Measurements from ENCODE around the gene MEA1.
A peak's percentile ranks its signal among the peaks of the same experiment; 100 is the strongest.
"Not testable (repeated sequence)": the region's sequence is repeated elsewhere in the genome, so short reads cannot be mapped to it uniquely, and the experiment has no call there.

MEA1 gene

DNA sequence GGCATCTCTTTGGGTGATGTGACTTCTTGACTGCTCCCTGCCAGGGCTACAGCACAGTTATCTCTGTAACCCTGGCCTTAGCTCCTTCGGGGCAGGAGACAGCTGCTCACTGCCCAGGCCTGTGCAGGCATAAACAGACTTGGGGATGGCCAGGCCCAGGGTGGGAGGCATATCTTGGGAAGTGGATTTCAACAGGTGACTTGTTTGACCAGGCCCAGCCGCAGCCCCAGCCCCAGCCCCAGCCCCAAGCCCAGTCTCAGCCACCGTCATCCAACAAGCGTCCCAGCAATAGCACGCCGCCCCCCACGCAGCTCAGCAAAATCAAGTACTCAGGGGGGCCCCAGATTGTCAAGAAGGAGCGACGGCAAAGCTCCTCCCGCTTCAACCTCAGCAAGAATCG lies 7.5 kb downstream of the MEA1 start:
- DNase-seq: no peak

DNA sequence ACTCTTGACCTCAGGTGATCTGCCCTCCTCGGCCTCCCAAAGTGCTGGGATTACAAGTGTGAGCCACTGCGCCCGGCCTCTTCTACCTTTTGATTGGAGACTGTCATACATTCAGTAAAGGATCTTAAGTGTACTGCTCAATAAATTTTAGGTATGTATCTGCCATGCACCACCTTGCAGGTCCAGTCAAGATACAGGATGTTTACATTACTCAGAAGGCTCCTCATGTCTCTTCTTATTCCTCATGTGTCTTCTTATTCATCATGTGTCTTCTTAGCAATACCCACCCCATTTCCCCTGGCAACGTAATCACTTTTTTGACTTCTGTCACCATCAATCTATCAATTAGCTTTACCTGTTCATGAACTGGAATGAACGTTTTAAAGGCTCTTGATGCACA lies 7.9 kb downstream of the MEA1 start:
- DNase-seq: no peak

DNA sequence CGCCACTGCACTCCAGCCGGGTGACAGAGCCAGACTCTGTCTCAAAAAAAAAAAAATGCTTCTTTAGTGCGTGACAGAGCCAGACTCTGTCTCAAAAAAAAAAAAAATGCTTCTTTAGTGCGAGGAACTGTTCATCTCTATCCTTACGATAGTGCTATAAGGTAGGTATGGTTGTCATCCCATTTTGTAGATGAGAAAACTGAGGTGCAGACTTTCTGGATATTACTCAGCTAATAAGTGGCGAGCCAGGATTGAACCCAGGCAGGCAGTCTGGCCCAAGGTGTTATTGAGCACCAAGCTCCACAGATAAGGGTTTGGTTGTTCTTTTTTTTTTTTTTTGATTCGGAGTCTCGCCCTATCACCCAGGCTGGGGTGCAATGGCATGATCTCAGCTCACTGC lies 11.9 kb downstream of the MEA1 start:
- DNase-seq: no peak

- DNase-seq: not testable (repeated sequence)
These were observed 15.5 kb downstream of the MEA1 start for GRCh38 chr6:42998205-42998604.

DNA sequence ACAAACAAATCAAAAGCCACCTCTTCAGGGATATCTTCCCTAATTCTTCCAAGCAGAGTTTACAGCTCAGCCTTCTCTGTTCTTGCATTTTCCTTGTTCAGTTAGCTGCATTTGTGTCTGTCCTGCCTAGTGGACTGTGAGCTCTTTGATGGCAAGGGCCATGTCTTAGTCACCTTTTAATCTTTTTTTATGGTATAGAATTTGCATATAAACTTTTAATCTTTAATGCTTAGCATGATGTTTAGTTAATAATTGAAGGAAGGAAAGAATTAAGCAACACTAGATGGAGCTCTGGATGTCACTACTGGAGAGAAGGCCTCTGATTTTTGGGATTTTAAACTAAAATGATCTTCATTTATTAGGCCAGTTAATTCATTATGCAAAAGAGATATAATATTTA lies 17.2 kb downstream of the MEA1 start:
- no peak for DNase-seq

DNA sequence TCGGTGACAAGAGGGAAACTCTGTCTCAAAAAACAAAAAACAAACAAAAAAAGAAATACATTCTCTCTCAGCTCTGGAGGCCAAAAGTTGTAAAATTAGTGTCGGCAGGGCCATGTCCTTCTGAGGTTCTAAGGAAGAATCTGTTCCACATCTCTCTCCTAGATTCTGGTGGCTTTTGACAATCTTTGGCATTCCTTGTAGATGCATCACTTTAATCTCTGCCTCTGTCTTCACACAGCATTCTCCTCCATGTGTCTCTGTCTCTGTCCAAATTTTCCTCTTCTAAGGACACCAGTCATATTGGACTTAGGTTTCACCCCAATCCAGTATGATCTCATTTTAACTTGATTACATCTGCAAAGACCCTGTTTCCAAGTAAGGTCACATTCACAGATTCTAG lies 20.3 kb downstream of the MEA1 start:
- DNase-seq: no peak

GRCh38 chr6:42989923-42990322 lies 23.8 kb downstream of the MEA1 start:
- no peak for DNase-seq

- DNase-seq: no peak
These were observed 25.2 kb downstream of the MEA1 start for GRCh38 chr6:42988486-42989020.

- no peak for DNase-seq
These were observed 26.0 kb downstream of the MEA1 start for GRCh38 chr6:42987533-42988451.

DNA sequence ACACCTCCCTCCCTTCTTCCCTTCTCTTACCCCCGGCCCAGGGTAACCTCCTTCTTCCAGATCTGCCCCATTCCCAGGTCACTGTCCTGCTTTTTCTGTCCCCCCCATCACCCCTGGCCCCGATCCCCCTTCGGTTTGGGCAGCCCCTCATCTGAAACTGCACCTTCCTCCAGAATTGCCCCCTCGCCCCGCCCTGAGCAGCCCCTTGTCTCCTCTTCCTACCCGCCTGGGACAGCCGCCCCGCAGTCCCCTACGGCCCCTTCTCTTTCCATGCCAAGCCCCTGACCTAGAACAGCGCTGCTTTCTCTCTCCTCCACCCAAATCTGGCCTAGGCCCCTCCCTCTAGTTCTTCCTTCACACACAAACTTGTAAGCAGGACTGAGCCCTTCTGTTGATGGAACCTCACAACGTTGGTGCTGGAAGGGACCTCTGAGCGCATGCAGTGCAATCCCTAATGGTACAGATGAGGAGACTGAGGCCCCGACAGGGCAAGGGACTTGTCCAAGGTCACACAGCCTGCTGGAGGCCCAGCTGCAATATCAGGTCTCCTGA lies 28.7 kb downstream of the MEA1 start:
- no peak for DNase-seq

DNA sequence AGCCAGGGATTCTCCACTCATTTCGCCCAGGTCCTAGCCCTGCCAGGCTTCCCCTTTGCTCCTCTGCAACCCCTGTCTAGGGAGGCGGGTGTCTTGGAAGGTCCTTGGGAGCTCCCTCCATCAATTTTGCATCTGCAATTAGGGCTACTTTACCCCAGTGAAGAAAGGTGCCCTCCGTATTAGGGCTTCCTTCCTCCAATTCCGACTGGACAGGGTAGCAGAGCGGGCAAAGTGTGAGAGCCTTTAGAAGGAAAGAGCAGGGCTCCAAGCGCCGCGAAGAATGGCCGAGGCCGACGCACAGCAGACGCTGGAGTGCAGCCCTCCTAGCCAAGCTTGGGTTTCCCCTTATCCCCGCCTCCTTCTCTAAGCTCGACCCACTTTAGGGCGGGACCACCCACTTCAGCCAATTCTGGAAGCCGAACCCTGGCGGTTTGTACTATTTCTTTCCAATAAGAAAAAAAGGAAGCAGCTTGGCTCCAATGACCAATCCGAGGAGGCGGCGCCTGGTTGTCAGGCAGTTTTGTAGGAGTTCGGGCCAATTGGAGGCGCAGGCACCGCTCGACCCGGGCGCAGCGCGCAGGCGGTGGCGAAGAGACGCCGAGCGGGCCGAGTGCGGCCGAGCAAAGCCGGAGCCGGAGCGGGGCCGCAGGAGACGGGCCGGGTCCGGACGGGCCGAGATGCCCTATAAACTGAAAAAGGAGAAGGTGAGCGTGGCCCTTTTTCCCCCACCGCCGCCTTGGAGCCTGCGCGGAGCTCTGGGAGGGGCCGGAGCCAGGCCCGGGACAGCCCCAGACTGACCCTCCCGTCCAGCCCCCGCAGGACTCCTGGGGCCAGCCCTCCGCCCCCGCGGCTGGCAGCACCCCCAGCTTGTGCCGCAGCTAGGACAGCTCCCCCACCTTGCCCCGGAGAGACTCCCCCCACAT lies 29.5 kb downstream of the MEA1 start, which contains the start of gene PPP2R5D:
Gene PPP2R5D, plus strand, starts transcription at position 570 of the 923 bp plus-strand sequence. Its CDS starts 108 bp downstream, at position 678.
- DNase-seq: peak; percentile 99

GRCh38 chr6:42981836-42982235 lies 31.9 kb downstream of the MEA1 start:
- no peak for DNase-seq

- no peak for DNase-seq
These were observed 34.1 kb downstream of the MEA1 start for GRCh38 chr6:42979523-42980177.

DNA sequence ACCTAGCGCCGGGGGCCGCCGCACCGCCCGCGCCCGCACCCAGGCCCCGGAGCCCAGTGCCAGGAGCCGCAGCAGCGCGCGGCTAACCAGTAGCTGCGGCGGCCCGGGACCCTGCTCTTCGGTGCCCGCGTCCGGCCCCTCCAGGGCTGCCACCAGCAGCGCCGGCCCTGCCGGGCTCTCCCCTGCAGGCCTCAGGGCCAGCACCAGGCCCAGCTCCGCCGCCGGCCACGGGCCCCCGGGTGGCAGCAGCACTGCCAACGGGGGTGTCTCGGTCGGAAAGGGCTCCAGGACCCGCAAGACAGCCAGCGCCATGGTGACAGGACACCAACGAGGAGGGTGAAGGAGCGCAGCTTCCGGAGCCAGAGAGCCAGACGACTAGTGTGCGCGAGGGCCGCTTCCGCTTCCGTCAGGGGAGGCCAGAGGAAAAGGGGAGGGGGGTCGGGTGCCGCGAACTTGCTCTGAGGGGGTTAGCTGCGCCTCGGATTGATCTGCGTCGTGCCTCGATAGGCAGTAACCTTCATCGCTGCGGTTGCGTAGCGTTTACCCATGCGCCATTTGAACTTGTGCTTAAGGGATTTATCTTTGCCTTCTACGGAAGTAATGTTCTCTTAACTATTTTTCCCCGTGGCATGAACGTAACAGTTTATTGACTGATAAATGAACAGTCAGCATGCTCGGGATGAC lies 34.8 kb downstream of the MEA1 start, which contains the start of gene PEX6:
Gene PEX6, minus strand, starts transcription at position 343 of the 684 bp plus-strand sequence. Its CDS starts 31 bp downstream, at position 312.
- DNase-seq: peak; percentile 97

- no peak for DNase-seq
These were observed 35.3 kb downstream of the MEA1 start for GRCh38 chr6:42978487-42978838.

GRCh38 chr6:42974919-42975505 lies 38.7 kb downstream of the MEA1 start:
- DNase-seq: no peak

DNA sequence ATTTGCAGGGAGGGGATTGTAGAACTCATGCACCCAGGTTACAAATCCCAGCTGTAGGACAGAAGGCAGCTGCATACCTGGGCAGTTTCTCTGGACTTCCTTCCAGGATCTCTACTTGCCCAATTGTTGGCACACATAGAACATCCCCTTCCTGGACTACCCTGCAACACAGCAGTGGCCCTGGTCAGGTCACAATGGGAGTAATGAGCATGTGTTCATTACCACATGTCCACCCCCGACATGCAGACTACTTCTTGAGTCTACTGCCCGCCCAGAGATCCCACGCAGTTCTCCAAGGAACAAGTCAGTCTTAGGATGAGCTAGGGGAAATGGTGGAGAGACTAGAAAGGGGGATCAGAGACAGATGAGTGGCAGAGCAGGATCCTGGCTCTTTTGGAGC lies 39.8 kb downstream of the MEA1 start:
- no peak for DNase-seq

DNA sequence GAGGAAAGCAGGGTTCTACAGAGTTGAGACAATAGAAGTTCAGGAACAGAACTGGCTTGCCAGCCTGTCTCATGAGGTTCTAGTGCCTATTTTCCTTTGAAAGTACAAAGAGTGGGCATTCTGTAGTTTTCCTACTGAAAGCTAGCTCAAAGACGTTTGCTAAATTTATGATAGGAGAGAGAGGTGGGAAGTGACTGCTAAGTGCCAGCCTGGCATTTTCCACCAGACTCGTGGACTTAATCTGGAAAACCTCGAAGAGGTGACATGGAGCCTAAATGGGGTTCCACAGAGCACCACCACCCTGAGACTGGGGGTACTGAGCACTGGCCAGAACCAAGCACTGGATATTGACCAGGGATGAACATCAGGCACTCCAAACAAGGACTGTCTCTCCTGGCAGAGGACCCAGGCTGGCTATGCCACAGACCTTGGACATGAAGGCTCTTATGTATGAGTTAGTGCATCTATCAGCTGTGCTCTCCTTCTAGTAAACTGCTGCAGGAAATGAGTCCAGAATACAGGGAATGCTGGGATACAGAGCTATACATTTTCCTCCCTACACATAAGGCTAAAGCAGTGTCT lies 41.9 kb downstream of the MEA1 start:
- DNase-seq: no peak

- DNase-seq: no peak
These were observed 42.7 kb downstream of the MEA1 start for GRCh38 chr6:42970871-42971612.

GRCh38 chr6:42969934-42970333 lies 43.8 kb downstream of the MEA1 start:
- DNase-seq: no peak
